HG02943 (cell line): ENCODE results near the gene DERL3.
A peak's percentile ranks its signal among the peaks of the same experiment; 100 is the strongest.

Experiments
- ATAC-seq: cut with Tn5 transposase; IDR thresholded peaks from one replicate; pipeline ENCODE4 v1.9.1; 2021; ENCODE audit warnings: mild to moderate bottlenecking, low read depth, moderate library complexity; ENCODE audit not compliant: unreplicated experiment

DERL3 gene

GRCh38 chr22:23847991-23848864, 9.4 kb upstream of the DERL3 start:
- no peak for ATAC-seq

- ATAC-seq, result no peak
Measured at GRCh38 chr22:23847310-23847920, 8.6 kb upstream of the DERL3 start.

GRCh38 chr22:23846081-23846469, 7.3 kb upstream of the DERL3 start:
- no peak for ATAC-seq

- no peak for ATAC-seq
Measured at GRCh38 chr22:23845265-23846080, 6.7 kb upstream of the DERL3 start.

GRCh38 chr22:23844739-23845202, 6.0 kb upstream of the DERL3 start:
- ATAC-seq, result no peak

- no peak for ATAC-seq
Measured at GRCh38 chr22:23842599-23842998, 3.8 kb upstream of the DERL3 start.

GRCh38 chr22:23841736-23842445, 3.1 kb upstream of the DERL3 start:
- no peak for ATAC-seq

GRCh38 chr22:23841292-23841691, 2.5 kb upstream of the DERL3 start:
- no peak for ATAC-seq

- ATAC-seq, result no peak
Measured at GRCh38 chr22:23840026-23840425, 1.2 kb upstream of the DERL3 start.

GRCh38 chr22:23837911-23838680, 710 bp downstream of the DERL3 start:
- peak; percentile 9 for ATAC-seq

- no peak for ATAC-seq
Measured at GRCh38 chr22:23837496-23837859, 1.3 kb downstream of the DERL3 start.

GRCh38 chr22:23836692-23837495, 1.9 kb downstream of the DERL3 start:
- ATAC-seq, result no peak

GRCh38 chr22:23836281-23836680, 2.5 kb downstream of the DERL3 start:
- ATAC-seq, result no peak

GRCh38 chr22:23835484-23836144, 3.2 kb downstream of the DERL3 start:
- no peak for ATAC-seq

GRCh38 chr22:23834793-23835483, 3.9 kb downstream of the DERL3 start:
- no peak for ATAC-seq

GRCh38 chr22:23834406-23834792, 4.4 kb downstream of the DERL3 start:
- no peak for ATAC-seq

- ATAC-seq, result no peak
Measured at GRCh38 chr22:23833911-23834317, 4.9 kb downstream of the DERL3 start.
